ENCODE measurements around the gene PCP4. TPM values are rescaled to one million over a fixed set of nuclear protein-coding genes. Genes with fewer than 3 reads are reported as not detected.

PCP4 gene
- total RNA-seq, 2 experiments from 2014 or later, result not detected

- Histone ChIP-seq H4K20me1 (ENCODE audit: insufficient read depth, low read length) (no peaks in the 10 kb centered on the region), H3K4me1 (ENCODE audit: insufficient read depth, low read length, poor library complexity, severe bottlenecking) (no peaks in the 10 kb centered on the region), H3K79me2 (ENCODE audit: insufficient read depth, low read depth, low read length) (no peaks in the 10 kb centered on the region), H3K9me3 (ENCODE audit: low read length) (no peaks in the 10 kb centered on the region), H3K27ac (ENCODE audit: low read depth, low read length, poor library complexity, severe bottlenecking) (no peak overlapping the region), H3K36me3 (ENCODE audit: insufficient read depth, low read length) (no peaks in the 10 kb centered on the region), H3K4me3 (ENCODE audit: low read depth, low read length, poor library complexity, severe bottlenecking) (no peak overlapping the region), H3K9me2 (ENCODE audit: insufficient read depth, low read length) (no peaks in the 10 kb centered on the region), H3K4me2 (ENCODE audit: low read length) (no peak overlapping the region), H2AFZ (ENCODE audit: low read length) (no peak overlapping the region)
- intact Hi-C loops (cut with micrococcal nuclease; ENCODE audit: unreplicated experiment), result no loop called here
- CTCF ChIA-PET (ENCODE audit: unreplicated experiment), result no interaction called here
- BruUV-seq (replicated peaks), result no TSS peak
- no peak for DNase-seq (ENCODE audit: low spot score)
- TF ChIP-seq CTCF (conservative IDR thresholded peaks at IDR 0.05; ENCODE audit: low read length) (no peak), EZH2phosphoT487 (IDR thresholded peaks at IDR 0.05; ENCODE audit: borderline replicate concordance, low read depth, low read length) (no peak)
- POLR2A ChIA-PET, result no interaction called here
Measured at GRCh38 chr21:39972976-39973770, 105.9 kb downstream of the PCP4 start.

GRCh38 chr21:39976800-39977199 is 109.6 kb downstream of the PCP4 start:
- ChIA-PET CTCF (ENCODE audit: unreplicated experiment) (no interaction called here), POLR2A (no interaction called here)
- H3K36me3 ChIP-seq (ENCODE audit: insufficient read depth, low read length), result no peaks in the 10 kb centered on the region
- H3K9me3 ChIP-seq (ENCODE audit: low read length), result no peaks in the 10 kb centered on the region
- BruUV-seq (replicated peaks), result no TSS peak
- no peaks in the 10 kb centered on the region for H3K4me1 ChIP-seq (ENCODE audit: insufficient read depth, low read length, poor library complexity, severe bottlenecking)
- intact Hi-C loops (cut with micrococcal nuclease; ENCODE audit: unreplicated experiment), result no loop called here
- H3K4me3 ChIP-seq (ENCODE audit: low read depth, low read length, poor library complexity, severe bottlenecking), result no peak overlapping the region
- H3K27ac ChIP-seq (ENCODE audit: low read depth, low read length, poor library complexity, severe bottlenecking), result no peak overlapping the region
- no peak overlapping the region for H2AFZ ChIP-seq (ENCODE audit: low read length)
- no peaks in the 10 kb centered on the region for H3K79me2 ChIP-seq (ENCODE audit: insufficient read depth, low read depth, low read length)
- H4K20me1 ChIP-seq (ENCODE audit: insufficient read depth, low read length), result no peaks in the 10 kb centered on the region
- H3K9me2 ChIP-seq (ENCODE audit: insufficient read depth, low read length), result no peaks in the 10 kb centered on the region
- no peak for TF ChIP-seq EZH2phosphoT487 (IDR thresholded peaks at IDR 0.05; ENCODE audit: borderline replicate concordance, low read depth, low read length)
- no peak for DNase-seq (ENCODE audit: low spot score)
- H3K4me2 ChIP-seq (ENCODE audit: low read length), result no peak overlapping the region

Other genes starting within 250 kb of the PCP4 start
- not detected in 2 replicates for gene IGSF5, start 122.3 kb upstream of the PCP4 start, total RNA-seq (2014; rRNA removed; shearing (Covaris generic))
- gene IGSF5, start 122.3 kb upstream of the PCP4 start, total RNA-seq (2022), result not detected in 2 replicates

All from OCI-LY7 (cell line).